COR-L47 (cell line): ENCODE measurements around the gene PEDS1.
"Not testable (repeated sequence)": the region's sequence is repeated elsewhere in the genome, so short reads cannot be mapped to it uniquely, and the experiment has no call there.

Source experiments
- DNase-seq: peaks from one replicate; lab custom pipeline; 2025; lab: John Stamatoyannopoulos, UW

PEDS1 gene

GRCh38 chr20:50153500-50154377, at the start of gene PEDS1:
Gene PEDS1, minus strand, starts transcription at chr20:50153723. Its CDS starts 86 bp downstream, at chr20:50153637.
- peak; percentile 89 for DNase-seq

- no peak for DNase-seq
These were observed 49.2 kb upstream of the PEDS1 start for GRCh38 chr20:50202677-50203076.

GRCh38 chr20:50201710-50202109, 48.2 kb upstream of the PEDS1 start:
- not testable (repeated sequence) for DNase-seq

GRCh38 chr20:50200482-50201104, 47.1 kb upstream of the PEDS1 start:
- no peak for DNase-seq

GRCh38 chr20:50199703-50200102, 46.2 kb upstream of the PEDS1 start:
- no peak for DNase-seq

GRCh38 chr20:50198716-50199115, 45.2 kb upstream of the PEDS1 start:
- DNase-seq, result no peak

- no peak for DNase-seq
These were observed 44.7 kb upstream of the PEDS1 start for GRCh38 chr20:50198180-50198666.

- no peak for DNase-seq
These were observed 44.1 kb upstream of the PEDS1 start for GRCh38 chr20:50197463-50198179.

- no peak for DNase-seq
These were observed 43.4 kb upstream of the PEDS1 start for GRCh38 chr20:50196896-50197295.

GRCh38 chr20:50196248-50196647, 42.7 kb upstream of the PEDS1 start:
- DNase-seq, result no peak

GRCh38 chr20:50195524-50196120, 42.1 kb upstream of the PEDS1 start:
- no peak for DNase-seq

GRCh38 chr20:50194831-50195523, 41.5 kb upstream of the PEDS1 start:
- no peak for DNase-seq

- no peak for DNase-seq
These were observed 40.9 kb upstream of the PEDS1 start for GRCh38 chr20:50194422-50194830.

GRCh38 chr20:50193836-50194421, 40.4 kb upstream of the PEDS1 start:
- DNase-seq, result no peak

- DNase-seq, result no peak
These were observed 39.8 kb upstream of the PEDS1 start for GRCh38 chr20:50193199-50193835.

- DNase-seq, result peak; percentile 70
These were observed 39.1 kb upstream of the PEDS1 start for GRCh38 chr20:50192364-50193198.

GRCh38 chr20:50191544-50192363, 38.2 kb upstream of the PEDS1 start:
- peak; percentile 51 for DNase-seq

- DNase-seq, result peak; percentile 33
These were observed 37.6 kb upstream of the PEDS1 start for GRCh38 chr20:50191065-50191543.
